GM19240 (cell line): ENCODE data around the gene NEK1.
"Not testable (repeated sequence)": the region's sequence is repeated elsewhere in the genome, so short reads cannot be mapped to it uniquely, and the experiment has no call there.

Source experiments
- DNase-seq: peaks from one replicate; pipeline ENCODE4 v3.0.0; 2011; ENCODE audit warnings: low spot score; ENCODE audit not compliant: insufficient read length

Gene NEK1

DNA sequence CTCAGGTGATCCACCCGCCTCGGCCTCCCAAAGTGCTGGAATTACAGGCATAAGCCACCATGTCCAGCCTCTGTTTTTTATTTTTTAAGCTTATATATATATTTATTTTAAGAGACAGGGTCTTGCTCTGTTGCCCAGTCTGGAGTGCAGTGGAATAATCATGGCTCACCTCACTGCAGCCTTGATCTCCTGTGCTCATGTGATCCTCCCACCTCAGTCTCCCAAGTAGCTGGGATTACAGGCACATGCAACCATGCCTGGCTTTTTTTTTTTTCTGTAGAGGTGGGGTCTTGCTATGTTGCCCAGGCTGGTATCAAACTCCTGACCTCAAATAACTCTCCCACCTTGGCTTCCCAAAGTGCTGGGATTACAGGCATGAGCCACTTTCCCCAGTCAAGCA is 184.7 kb downstream of the NEK1 start:
- DNase-seq: not testable (repeated sequence)

DNA sequence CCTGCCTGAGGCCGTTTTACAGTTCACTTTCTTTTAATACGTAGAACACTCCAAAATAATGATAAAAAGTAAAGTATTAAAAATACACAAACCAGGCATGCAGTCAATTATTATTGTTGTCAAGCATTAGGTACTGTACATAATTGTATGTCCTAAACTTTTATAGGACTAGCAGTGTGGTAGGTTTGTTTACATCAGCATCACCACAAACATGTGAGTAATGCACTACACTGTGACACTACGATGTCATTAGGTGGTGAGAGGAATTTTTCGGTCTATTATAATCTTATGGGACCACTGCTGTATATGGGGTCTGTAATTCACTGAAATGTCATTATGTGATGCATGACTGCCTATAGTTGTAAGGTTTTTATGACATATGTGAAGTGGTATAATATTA is 192.1 kb downstream of the NEK1 start:
- DNase-seq: no peak

DNA sequence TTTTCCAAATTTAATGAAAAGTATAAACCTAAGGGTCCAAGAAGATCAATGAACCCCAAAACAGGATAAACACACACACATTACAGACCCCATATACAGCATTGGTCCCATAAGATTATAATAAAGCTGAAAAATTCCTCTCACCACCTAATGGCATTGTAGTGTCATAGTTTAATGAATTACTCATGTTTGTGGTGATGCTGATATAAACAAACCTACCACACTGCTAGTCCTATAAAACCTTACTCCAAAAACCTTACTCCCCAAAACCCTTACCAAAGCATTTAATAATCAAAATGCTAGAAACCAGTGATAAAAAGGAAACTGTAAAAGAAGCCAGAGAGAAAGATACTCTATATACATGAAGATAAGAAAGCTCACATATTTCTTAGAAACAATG is 193.5 kb downstream of the NEK1 start:
- no peak for DNase-seq

DNA sequence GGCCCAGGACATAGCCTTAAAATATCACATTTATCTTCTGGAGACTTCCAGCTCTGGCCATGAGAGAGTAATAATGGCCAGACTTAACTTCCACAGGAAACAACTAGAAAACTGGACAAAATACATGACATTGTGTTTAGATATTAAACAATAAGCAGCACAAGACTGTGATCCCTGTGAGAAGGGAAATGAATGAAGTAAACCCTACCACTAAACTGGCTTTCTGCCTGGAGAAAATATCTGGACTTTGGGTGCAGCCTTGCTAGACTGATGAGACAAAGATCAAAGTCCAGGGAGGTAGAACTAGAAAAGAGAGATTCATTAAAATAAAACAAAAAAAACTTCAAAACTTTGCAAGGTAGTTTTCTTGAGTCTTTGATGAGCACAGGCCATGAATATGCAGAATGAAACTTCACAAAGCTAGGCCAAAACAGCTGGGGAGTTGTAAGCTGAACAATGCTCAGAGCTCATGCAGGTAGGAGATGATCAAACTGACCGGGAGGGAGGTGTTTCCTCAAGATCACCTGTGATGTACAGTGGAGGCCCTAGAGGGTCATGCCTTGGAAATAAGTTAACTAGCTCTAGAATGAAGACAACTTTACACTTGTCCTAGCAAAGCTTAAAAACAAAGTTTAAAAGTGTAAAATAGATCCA is 194.6 kb downstream of the NEK1 start:
- no peak for DNase-seq

DNA sequence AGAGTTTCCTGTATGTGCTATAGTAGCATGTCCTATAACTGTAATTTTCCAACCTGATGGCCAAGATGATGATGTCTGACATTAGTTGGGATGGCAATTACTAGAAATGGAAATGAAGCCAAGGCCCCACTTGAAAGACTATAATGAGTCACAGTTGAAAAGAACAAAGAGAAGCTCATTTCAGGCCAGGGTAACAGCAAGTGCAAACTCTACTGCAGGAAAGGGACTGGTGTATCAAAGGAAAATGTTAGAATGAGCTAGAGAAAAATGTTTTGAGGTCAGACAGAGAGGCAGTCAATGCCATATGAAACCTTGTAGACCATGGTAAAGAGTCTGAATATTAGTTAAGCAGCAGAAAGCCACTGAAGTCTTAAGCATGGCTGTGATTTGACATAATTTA is 195.4 kb downstream of the NEK1 start:
- DNase-seq: no peak

DNA sequence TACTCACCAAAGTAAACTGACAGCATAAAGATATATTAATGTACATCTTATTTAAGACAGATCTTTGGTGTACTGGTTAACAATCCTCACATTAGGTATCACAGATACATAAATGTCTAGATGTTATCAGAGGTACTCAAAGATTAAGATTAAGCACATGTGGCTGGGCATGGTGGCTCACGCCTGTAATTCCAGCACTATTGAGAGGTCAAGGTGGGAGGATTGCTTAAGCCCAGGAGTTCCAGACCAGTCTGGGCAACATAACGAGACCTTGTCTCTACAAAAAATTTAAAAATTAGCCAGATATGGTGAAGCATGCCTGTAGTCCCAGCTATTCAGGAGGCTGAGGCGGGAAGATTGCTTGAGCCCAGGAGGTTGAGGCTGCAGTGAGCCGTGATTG is 195.9 kb downstream of the NEK1 start:
- DNase-seq: no peak

DNA sequence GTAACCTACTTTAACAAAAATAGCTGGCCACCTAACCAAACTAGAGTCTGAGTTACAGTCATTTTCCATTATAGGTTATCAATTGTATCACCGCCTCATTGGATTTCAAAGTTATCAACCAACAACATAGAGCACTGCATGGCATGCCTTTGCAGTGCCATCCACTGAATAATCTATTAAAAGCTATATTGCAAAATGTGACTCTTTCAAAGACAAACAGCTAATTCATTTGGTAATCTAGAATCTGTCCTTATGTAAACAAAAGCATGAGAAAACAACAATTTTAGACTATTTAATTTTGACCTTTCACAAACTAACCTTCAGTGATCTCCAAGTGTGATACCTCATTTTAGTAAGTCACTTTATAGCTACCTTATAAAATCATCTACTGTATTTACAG is 197.5 kb downstream of the NEK1 start:
- no peak for DNase-seq

DNA sequence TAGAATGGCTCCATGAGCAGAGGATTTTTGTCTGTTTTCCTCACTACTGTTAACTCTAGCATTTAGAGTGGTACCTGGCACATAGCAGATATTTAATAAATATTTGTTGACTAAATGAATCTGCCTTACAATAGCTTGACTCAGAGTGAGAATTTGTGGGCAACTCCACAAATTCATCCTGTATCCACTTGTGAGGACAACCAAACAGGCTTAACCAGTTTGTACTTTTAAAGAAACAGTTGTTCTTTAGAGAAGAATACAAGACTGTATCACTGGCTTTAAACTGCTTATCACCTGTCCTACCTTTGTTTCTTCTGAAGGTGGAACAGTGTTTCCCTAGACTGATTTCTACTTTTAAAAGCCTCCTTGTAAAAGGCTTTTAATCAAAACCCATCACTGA is 200.3 kb downstream of the NEK1 start:
- no peak for DNase-seq

DNA sequence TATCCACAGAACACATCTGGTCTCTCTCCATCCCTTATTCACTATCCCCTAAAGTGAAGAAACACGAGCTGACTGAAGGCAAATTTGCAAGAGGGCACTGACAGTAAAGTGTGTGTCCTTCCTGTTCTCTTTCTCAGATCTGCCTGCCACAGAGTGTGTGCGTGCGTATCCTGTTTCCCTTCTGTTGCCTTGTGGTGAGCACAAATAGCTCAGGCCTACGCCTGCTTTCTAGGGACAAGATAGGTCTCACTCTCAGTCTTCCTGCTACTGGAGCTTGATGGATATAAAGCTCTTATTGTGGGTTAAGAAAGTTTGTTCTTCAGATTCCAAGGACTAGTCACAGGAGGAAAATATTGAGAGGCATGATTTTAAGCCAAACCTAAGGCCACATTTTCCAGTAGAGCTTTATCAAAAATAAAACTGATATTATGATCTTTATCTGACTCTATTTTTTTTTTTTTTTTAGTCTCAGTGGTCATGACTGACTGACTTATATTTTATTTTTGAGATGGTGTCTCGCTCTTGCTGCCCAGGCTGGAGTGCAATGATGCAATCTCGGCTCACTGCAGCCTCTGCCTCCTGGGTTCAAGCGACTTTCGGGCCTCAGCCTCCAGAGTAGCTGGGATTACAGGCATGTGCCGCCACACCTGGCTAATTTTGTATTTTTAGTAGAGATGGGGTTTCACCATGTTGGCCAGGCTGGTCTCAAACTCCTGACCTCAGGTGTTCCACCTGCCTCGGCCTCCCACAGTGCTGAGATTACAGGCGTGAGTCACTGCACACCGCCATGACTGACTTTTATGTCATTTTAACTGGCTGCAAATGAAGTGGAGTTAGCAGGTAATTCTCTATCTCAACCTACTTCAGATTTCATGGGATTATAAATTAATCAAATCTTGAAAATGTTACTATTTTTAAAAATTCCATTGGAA is 201.3 kb downstream of the NEK1 start:
- DNase-seq: peak; percentile 2

DNA sequence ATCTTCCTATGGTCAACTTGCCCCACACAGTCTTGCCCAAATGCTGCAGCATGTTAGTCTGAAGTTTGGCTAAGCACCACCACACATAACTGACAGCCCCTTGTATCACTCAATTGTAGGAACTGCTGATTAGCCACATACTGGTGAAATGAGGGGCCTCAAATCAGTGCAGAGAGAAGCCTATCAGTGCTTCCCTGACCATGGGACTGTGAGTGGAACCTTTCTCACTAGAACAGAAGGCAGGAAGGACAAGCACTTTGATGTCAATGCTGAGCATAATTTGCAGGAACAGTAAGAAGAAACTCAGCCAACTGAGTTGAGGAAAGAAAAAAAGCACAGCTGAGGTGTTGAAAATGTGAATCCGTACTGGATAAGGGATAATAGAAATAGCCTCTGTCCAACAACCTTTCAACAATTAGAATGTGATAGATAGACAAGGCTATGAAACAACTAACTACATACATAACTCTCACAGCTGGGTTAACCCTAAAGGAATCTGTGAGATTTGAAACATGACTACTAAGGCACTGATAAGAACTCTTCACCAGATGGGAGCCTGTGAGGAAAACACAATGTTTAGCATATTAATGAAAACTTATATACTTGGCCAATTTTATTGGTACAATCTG is 205.1 kb downstream of the NEK1 start:
- no peak for DNase-seq

DNA sequence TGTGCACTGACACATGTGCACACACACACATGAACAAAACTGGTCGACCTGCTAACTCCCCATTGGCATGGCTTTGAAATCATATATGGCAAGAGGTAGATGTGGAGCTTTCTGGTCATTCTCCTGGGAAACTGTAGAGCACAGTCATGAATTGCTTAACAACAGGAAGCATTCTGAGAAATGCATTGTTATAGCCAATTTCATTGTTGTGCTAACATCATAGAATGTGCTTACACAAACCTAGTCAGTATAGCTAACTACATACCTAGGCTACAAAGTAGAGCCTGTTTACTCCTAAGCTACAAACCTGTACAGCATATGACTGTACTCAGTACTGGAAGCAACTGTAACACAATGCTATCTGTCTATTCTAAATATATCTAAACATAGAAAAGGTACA is 207.4 kb downstream of the NEK1 start:
- DNase-seq: no peak

DNA sequence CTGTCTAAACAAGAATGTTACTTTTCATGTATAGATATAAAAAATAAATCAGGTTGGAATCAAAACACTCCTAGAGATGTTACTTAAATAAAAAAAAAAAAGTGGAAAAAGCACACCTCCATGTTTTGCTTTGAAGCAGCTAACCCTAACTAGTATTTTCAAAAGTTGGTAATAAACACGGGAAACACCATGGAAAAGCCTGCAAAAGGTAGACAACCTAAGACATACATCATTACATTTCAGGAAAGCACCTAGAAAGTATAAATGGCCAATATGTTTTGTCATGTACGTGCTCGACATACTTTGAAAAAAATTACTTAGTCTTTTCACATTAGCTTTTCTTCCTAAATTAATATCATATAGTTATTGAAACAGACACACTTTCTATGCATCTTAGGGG is 211.6 kb downstream of the NEK1 start:
- no peak for DNase-seq

DNA sequence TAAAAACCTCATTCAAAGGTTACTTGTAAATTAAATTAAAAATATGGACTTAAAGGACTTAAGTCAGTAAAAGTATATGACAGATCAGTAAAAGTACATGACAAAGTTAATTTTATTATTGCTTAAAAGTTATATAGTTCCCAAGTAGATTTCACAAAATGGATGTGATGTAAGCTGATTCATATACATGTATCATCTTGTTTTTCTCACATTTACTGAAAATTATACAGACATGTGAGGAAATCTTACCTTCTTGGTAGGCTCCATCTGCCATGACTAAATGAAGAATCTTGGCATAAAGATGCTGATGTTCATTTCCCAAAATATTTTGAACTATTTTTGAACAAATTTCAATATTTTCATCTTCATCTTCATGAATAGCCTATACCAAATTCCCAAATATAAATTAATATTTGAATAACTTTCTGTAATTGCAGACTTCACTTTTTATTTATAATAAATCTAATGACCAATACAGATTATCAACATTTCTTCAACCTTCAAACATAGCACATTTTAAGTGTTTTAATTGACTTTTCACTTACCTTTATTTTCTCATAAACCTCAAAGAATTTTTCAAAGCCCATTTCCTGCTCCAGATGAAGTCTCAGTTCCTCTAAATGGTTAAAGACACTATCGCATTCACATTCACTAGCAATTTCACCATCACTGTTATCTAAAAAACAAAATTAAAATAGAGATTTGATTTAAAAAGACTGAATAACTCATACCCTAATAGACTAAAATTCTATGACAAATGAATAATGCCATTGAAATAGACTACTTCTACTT is 212.2 kb downstream of the NEK1 start:
- no peak for DNase-seq

DNA sequence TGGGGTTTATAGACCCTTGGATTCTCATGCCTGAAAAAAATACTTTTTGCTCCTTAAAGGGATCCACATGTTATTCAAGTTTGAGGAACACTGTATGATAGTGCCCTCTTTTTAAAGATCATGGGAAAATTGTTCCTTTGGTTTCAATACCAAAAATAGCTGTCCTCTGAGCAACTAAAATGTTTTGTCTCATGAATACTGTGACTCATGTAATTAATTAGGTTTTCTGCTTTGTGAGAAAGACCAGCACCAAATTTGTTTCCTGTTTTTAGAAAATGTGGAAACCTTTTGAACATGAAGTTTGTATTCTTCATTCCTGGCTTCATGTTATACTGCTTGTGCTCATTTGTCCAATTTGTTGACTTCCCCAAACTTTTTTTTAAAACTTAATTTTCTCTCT is 214.1 kb downstream of the NEK1 start:
- DNase-seq: no peak

DNA sequence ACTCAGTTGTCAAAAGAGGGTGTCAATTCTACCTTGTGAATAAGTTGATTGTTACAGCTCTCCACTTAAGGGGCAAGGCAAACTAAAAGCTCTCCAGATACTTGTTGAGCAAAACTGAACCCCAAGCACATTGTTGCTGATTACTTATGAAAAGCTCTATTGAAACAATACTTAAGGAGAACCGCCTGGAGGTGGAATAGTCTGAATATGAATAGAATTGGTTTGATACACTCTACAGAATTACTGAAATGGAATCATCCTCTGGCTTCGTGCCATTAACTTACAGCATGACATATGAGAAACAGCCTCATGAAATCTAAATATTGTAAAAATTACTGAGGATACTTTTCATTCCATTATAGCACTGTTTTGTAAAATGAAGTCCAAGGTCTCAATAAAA is 214.6 kb downstream of the NEK1 start:
- DNase-seq: no peak

DNA sequence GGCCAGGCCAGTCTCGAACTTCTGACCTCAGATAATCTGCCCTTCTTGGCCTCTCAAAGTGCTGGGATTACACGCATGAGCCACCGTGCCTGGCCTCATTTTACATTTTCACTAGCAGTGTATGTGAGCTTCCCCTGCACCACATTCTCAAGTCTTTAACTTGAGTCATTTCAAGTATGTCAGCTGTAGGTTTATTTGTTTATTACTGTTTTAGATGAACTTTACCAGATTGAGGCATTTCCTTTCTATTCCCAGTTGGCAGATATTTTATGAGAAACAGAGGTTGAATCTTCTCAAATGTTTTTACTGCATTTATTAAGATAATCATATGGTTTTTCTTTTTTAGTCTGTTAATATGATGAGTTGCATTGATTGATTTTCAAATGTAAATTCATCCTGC is 227.0 kb downstream of the NEK1 start:
- DNase-seq: no peak

DNA sequence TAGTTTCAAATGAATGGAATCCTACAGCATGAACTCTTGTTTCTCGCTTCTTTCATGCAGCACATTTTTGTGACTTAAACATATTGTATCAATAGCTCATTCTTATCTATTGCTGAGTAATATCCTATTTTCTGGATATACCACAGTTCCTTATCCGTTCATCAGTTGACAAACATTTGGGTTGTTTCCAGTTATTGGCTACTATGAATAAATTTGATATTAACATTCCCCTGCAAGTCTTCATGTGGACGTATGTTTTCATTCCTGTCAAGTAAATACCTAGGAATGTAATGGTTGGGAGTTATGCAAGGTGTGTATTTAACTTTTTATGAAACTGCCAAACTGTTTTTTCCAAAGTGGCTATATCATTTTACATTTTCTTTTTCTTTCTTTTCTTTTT is 227.6 kb downstream of the NEK1 start:
- no peak for DNase-seq

DNA sequence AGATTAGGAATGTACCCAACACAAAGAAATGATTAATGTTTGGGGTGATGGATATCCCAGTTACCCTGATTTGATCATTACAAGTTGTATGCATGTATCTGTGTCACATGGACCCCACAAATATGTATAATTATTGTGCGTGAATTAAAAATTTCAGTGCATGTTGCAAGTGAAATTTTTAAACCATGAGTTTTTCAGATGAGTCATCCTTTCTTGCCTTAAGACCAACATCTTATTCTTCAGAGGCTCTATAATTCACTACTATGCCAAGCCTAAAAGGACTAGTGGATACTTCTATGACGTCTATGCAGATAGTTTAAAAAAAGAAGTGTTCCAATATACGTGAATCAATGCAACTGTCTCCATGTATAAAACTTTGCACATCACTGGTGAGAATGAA is 228.7 kb downstream of the NEK1 start:
- no peak for DNase-seq

DNA sequence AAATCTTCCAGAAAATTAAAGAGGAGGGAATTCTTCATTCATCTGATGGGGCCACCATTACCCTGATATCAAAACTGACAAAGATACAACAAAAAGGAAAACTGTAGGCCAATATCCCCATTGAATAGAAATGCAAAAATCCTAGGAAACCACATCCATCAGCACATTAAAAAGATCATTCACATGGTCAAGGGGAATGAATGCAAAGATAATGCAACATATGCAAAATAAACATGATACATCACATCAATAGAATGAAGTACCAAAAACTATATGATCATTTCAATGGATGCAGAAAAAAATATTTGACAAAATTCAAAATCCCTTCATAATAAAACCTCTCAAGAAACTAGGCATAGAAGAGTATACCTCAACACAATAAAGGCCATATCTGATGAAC is 232.7 kb downstream of the NEK1 start:
- no peak for DNase-seq

DNA sequence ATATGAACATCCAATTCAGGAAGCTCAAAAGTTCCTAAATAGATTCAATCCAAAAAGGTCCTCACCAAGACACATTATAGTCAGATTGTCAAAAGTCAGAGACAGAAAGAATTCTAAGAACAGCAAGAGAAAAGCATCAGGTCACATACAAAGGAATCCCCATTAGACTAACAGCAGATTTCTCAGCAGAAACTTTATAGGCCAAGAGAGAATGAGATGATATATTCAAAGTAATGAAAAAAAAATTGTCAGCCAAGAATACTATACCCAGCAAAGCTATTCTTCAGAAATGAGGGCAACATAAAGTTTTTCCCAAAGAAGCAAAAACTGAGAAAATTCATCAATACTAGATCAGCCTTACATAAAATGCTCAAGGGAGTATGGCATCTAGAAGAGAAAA is 235.0 kb downstream of the NEK1 start:
- DNase-seq: no peak

DNA sequence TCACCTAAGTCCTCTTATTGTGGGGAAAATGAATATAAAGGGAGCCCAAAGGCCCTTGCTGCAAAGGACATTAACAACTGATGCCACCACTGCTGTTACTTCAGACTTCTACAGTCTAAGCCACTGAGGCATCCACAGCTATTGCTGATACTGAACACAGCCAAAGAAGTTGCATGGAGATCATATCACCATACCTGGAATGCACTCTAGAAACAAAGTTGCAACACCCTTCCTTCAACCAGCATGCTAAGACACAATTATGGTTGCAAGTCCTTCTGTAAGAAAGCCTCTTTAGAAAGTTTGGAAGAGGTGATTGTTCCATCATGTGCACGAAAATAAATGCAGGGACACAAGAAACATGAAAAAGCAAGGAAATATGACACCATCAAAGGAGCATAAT is 236.0 kb downstream of the NEK1 start:
- DNase-seq: no peak

DNA sequence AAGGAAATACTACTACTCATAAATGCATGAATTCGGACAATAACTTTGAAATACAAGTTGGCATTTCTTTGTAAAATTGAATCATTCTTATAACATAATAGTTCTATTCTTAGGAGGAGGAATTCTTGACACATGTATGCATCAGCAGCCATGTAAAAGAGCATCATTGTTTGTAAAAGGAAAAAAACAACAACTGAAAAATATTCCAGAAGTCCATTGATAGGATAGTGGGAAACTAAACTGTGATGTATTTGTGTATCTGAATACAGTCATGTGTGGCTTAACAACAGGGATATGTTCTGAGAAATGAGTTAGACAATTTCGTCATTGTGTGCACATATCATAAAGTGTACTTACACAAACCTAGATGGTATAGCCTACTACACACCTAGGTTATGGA is 239.6 kb downstream of the NEK1 start:
- no peak for DNase-seq
